HG03135 (cell line): ENCODE data around the gene LMO7.

Experiments
- ATAC-seq: cut with Tn5 transposase; IDR thresholded peaks from one replicate; pipeline ENCODE4 v1.9.1; 2021; ENCODE audit warnings: mild to moderate bottlenecking, moderate library complexity; ENCODE audit not compliant: unreplicated experiment

The LMO7 gene

DNA sequence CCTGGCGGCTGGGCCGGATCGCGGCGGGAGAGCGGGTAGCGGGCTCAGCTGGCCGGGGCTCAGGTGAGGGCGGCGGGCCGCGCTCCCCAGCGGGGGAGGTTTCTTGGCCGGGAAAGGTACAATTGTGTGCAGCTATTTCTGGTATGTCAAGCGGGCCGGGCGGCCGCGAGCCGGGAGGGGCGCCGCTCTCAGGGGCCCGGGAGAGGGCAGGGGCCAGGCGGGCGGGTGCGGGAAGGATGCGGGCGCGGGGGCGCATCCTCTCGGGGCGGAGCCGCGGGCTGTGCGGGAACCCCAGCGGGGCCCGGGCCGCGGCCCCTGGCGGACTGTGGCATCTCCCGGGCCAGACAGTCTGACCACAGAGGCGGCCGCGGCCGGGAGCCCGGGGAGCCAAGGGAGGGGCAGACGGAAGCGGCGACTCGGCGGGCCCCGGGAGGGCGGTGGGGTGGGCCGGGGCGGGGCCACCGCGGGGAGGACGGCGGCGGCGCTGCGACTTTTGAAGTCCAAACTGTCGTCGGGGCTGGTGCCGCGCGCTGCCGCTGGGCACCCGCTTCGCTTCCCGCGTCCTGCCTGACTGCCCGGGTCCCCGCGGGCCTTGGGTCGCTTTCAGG is at the start of gene LMO7:
LMO7 (plus strand) TSS at position 503 of the 608 bp plus-strand sequence. CDS start 328 bp downstream, outside the sequence.
- peak; percentile 59 for ATAC-seq

DNA sequence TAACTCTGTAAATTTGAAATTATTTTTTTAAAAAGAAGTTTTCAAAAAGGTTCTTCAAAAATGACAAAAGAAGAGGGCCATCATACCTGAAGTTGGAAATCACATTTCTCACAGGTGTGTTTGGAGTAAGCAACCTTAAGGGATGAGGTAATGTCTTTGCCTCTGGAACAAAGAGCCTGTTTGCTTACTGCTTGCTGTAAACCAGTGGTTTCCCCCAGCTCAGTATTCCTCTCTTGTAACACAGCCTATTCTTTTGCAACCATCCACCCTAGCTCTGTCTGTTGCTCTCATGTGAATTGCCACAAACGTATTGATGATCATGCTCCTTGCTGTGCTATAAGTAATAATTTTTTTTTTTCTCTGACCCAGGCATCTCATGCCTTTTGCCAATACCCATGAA is 48.5 kb upstream of the LMO7 start:
- ATAC-seq, result no peak

DNA sequence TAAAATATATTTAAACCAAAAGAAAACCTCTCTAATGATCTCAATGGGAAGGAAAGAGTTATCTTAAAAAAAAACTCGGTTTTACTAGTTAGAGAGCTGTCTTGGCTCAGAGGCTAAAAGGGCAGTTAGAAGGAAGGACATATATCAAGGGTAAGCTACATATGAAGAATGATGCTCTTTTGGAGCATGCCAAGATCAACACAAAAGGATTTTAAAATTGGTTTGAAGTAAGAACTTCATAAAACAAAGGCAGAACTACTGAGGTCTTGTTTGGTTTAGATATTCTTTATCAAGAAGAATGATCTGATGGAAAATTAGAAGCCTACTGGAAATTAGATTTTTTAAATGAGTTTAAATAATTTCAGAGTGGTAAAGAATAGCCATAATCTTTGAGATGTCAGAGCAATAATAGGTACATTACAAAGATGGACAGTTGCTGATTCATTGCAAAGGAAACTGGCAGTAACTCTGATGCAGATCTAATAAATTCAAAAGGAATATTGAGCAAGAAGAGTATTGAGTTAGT is 39.4 kb upstream of the LMO7 start:
- no peak for ATAC-seq

DNA sequence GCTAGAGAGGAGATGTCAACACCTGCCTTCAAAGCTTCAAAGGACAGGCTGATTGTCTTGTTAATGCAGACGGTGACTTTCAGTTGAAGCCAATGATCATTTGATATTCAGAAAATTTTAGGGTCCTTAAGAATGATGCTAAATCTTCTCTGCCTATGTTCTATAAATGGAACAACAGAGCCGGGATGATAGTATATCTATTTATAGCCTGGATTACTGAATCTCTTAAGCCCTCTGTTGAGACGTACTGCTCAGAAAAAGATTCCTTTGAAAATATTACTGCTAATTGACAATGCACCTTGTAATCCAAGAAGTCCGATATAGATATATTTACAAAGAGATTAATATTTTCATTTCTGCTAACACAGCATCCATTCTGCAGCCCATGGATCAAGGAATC is 35.8 kb upstream of the LMO7 start:
- ATAC-seq, result no peak

DNA sequence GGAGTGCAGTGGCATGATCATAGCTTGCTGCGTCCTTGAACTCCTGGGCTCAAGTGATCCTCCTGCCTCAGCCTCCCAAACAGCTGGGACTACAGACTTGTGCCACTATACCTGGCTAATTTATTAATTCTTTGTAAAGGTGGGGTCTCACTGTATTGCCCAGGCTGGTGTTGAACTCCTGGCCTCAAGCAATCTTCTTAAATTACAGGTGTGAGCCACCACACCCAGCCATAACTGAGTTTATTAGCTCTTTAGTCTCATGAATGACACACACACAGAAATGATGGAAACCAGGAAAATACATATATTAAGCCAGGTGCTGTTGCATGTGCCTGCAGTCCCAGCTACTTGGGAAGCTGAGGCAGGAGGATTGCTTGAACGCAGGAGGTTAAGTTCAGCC is 33.1 kb upstream of the LMO7 start:
- no peak for ATAC-seq

DNA sequence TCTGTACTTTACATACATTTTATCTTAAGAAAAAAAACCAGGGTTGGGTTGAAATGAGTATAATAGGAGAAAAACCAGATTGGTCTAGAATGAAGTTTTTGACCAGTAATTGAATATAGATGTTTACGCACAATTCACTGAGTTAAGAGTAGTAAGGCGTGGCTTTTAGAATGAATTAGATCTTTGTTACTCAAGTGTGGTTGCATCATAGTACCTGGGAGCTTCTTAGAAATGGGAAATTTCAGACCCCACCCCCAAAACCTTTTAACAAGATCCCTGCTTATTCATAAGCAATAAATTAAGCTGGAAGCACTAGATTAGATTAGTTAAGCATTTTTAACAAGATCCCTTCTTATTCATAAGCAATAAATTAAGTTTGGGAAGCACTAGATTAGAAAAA is 28.7 kb upstream of the LMO7 start:
- no peak for ATAC-seq

DNA sequence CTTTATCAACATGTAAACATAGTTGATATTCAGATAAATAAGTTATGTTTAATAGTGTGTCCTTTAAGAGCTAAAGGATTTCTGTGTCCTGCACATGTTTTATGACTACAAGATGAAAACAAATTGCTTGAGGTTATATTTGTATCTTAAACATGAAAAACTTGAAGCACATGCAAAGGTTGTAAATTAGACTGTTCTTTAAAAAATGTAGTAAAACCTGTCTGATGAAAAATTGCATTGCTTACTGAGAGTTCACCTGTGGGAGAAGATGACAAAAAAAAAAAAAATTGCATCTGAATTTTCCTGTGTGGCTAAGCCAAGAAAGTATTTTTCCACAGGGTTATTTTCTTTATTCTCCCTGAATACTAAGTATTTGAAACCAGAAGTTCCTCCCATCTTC is 25.7 kb upstream of the LMO7 start:
- ATAC-seq, result no peak

DNA sequence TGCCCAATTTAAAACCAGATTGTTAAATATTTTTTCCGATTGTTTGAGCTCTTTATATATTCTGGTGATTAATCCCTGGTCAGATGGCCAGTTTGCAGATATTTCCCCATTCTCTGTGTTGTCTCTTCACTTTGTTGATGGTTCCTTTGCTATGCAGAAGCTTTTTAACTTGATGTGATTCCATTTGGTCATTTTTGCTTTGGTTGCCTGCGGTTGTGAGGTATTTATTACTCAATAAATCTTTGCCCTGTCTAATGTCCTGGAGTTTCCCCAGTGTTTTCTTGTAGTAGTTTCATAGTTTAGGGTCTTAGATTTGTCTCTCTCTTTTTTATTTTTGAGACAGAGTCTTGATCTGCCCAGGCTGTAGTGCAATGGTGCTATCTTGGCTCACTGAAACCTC is 23.8 kb upstream of the LMO7 start:
- no peak for ATAC-seq

DNA sequence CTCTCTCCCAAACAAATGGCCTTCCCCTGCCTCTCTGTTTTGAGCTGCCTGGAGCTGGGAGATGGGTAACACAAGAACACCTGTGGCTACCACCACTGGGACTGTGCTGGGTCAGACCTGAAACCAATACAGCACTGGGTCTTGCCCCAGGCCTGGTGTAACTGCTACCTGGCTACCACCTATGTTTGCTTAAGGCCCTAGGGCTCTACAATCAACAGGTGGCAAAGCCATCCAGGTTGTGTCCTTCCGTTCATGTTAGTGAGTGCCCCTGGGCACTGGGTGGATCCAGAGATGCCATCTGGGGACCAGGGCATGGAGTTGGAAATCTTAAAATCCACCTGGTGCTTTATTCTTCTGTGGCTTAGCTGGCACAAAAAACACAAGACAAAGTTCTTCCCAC is 18.9 kb upstream of the LMO7 start:
- no peak for ATAC-seq

DNA sequence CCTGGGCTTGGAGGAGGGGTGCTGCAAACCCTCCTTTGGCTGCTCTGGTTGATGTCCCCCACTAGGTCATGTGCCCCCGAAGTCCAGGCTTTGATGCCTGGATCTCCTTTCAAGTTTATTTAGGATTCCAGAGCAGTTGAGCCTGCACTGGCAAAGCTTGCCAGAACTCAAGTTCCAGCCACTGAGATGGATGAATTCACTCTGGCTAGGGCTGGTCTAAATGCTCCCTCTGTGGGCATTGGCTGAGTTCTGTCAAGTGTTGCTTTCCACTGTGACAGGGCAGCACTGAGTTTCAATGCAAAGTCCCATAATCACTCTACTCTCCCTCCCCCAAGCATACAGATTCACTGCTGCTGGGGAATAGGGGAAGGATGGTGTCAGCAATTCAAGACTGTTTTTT is 17.8 kb upstream of the LMO7 start:
- no peak for ATAC-seq

DNA sequence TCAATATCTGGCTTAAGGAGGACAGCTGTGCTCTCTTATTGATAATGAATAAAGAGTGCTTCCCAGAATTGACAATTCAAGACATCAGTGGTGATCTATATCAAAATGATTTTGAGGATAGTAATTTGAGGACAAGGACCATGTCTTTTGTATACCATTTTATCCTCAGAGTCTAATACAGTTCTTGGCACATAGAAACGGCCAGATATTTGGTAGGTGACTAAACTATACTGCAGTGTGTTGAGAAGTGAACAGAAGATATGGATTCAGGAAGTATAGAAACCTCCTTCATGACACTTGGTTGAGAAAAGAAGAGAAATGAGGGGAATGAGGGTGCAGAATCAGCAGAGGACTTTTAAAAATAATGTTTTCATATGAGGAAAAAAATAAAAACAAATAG is 16.1 kb upstream of the LMO7 start:
- ATAC-seq, result no peak

DNA sequence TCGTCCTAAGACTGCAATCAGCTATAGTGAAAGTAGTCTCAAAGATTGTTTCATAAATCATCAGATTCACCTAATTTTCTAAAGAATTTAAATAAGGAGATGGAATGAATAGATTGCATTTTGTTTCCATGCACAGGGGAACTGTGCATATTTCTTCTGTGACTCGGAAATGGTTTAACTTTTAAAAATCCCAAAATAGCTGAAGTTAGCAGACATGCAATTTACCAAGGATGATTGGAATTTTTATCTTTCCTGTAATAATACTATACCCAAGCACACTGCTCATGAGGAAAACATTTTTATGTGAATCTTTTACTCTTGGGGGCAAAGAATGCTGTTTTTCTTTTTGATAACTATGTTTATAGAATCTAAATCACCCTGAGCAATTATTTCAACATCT is 15.0 kb upstream of the LMO7 start:
- ATAC-seq, result no peak

DNA sequence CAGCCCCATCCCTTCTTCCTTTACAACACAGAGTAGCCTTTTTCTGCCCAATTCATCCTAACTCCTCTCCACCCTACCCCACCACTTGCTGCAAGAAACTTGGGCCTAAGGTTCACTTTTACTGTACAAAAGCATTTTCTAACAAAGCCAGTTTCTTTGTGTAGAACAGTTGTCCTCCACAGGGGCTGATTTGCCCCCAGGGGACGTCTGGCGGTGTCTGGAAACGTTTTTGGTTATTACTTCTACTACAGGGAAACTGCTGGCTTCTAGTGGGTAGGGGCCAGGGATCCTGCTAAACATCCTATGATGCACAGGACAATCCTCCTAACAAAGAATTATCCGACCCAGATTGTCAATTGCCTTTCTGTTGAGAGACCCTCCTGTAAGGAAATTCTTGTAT is 7.3 kb upstream of the LMO7 start:
- no peak for ATAC-seq

DNA sequence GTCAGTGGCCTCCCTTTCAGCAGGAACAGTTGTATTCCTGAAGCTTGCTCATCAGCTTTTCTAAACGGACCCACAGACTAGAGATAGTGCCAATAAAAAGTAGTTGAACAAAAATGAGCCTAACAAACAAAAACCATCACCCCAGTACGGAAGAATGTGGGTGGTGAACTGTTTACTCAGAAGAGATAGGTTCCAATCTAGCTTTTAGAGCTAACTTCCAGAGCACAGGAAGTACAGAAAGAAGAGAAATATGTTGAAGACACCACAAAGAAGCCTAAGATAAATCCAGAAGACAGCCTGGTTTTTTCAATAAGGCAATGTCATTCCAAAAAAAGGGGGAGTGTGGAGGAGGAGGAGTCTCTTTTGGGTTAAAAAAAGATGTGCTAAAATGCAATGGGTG is 2.8 kb upstream of the LMO7 start:
- ATAC-seq, result no peak

DNA sequence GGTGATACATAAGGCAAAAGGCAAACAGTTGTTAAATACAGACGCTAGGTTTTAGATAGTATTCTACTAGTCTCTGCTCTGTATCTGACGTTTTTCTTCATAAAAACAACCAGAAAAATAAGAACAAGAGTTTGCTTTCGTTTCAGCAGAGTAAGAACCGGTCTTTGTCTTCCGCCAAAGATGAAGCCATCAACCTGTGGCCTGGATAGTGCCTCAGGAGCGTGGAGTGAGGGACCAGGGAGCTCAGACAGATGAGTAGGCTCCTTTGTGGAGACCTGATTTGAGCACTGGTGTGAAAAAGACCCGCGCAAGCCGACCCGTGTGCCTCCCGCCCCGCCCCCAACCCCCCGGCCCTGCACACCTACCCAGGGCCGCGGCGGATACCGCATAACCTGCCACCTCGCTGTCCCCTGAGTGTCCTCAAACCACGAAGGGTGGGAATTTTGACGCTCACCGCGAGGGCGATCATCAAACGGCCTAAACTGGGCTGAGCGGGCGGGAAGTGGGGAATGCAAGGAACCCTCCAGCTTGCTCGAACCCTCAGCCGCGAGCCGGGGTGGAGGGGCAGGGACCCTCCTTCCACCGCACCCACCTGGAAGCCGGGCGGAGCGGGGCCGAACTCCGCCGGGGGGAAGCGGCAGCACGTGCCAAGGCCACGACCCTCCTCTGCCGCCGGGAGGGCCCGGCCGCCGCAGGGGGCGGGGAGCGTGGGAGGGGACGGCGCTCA is 866 bp upstream of the LMO7 start:
- no peak for ATAC-seq

DNA sequence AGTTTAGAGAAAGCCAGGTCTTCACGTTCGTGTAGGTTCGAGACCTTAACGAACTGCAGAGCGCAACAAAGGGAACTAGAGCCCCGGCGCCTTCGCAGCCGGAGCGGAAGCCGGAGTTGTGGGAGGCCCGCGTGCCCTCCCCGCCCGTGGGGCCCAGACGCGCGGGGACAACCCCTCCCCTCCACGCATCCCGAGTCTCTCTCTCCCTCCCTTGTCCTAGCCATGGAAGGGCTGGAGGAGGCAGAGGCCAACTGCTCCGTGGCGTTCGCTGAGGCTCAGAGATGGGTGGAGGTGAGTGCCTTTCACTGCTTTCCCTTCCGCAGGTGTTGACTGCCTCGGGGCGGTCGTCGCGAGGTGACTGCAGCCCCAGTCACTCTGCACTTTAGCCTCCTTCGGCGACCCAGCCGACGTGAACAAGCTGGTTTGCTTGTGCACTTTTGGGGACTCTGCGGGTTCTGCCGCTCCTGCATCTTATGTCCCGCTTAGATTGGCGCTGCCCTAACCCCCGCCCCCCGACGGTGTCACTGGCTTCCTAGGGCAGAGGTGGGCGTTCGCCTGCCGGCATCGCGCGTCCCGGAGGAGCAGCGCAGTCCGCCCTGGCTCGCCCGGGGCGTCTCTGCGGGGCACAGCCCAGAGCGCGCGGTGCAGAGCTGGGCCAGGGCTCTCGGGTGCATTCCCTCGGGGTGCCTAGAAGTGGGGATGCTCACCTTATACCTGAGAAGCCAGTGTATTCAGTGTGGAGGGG is 478 bp downstream of the LMO7 start:
- ATAC-seq, result peak; percentile 48

DNA sequence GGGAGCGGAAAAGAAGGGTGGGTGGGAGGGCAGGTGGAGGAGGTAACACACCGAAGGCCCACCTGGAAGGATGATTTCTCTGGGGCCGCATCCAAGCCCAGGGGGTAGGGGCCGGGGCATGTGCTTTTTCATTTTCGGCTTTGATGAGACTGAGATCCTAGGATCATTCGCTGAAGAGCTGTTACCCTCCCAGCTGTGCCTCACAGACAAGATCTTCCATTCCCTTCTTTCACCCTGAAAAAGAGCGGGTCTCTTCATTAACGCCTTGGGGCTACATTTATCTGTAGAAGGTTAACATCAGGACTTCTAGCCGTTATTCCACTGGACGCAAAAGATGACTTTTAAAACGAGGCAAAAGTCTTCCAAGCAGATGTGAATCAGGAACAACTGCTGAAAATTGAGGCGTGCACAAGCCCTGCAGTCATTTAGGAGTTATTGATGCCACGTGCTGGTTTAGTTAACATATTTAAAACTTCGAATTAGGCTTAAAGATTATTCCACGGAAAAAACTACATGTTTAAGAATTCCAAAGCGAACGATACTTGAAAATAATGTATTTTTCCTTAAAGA is 1.1 kb downstream of the LMO7 start:
- ATAC-seq, result no peak

DNA sequence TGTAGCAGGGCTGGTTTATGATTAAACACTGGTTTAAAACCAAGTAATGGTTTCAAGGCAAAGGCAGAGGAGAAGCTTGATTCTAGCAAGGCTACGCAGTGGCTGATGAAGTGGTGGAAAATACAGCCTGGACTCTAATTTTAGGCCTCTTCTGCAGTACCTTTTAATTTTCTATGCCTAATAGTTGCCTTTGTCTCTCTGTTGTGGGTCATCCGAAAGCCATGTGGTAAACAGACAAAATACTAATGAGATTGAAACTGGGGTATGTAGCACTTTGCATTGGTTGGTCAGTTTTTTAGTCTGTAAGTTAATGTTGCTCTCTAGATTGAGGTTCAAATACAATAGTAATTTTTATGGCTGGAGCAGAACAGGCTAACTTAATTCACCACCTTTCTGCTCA is 3.3 kb downstream of the LMO7 start:
- ATAC-seq, result no peak

DNA sequence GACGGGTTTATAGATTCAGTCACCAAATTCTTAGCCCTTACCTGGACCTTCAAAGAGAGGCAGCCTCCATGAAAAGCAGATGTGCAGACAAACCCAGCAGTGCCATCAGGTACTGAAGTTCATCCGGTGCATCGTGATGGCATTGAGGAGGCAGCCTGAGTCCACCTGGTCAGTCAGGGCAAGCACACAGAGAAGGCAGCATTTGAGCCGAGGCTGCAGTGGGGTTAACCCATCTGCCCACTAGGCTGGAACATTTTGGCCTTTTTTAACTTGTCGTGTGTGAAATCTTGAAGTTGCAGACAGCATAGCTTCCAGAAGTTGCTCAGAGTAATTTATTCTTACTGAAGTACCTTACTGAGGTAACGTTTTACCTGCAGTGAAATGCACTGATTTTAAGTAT is 4.9 kb downstream of the LMO7 start:
- ATAC-seq, result no peak

DNA sequence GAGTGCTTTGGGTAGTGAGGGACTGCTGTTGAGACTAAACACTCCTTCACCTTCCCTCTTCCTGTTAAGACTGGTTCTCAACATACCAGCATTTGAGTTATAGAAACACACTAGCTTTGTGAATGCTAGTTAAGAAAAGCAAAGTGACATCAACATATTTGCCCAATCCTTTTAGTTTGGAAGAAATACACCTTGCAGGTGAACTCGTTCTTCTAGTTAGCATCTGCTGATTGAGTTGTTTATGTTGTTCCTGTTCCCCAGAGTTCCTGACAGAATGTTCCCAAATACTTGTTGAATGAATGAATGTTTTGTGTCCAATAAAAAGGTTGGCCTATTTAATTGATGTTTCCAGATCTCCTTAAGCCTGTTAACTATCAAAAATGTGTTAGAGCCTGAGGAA is 7.1 kb downstream of the LMO7 start:
- ATAC-seq, result no peak

DNA sequence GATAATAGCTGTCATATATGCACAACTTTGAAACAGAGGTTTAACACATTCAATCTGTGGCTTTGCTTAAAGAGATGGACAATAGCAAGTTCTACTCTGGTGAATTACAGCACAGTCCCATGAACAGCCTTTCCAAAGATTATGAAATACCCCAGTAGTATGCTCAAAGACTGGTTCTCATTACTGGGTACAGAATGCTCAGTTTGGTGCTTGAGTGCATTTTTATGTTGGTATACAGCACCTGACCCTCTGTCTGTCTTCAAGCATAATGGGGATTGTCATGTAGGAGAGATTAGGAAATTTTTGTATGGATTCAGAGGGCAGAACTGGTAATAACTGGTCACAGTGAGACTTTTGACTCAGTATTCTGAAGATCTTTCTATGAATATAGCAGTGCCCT is 7.6 kb downstream of the LMO7 start:
- ATAC-seq, result no peak

DNA sequence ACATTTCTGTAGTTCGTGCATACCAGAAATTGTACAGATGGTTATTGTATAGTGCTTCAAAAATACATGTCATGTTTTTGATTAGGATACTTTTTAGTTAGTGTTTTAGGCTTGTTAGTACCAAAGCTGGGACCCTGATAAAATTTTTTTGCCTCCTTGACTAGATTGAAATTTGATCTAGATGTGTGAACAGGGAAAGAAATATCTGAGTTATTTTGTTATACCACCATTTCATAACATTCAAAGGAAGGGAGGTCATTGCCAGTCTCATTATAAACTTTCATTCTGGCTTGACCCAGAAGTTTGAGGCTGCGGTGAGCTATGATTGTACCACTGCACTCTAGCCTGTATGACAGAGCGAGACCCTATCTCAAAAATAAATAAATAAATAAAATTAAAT is 9.0 kb downstream of the LMO7 start:
- no peak for ATAC-seq
